HG03175 (cell line): ENCODE measurements around the gene CDH13.

Experiments
- ATAC-seq: cut with Tn5 transposase; IDR thresholded peaks from one replicate; pipeline ENCODE4 v1.9.1; 2021; ENCODE audit warnings: mild to moderate bottlenecking, moderate library complexity; ENCODE audit not compliant: unreplicated experiment

CDH13 gene

GRCh38 chr16:82735186-82735585 is 108.4 kb downstream of the CDH13 start:
- ATAC-seq: no peak

- ATAC-seq: no peak
Measured at GRCh38 chr16:82735673-82736091, 108.9 kb downstream of the CDH13 start.

- no peak for ATAC-seq
Measured at GRCh38 chr16:82736224-82736623, 109.5 kb downstream of the CDH13 start.

DNA sequence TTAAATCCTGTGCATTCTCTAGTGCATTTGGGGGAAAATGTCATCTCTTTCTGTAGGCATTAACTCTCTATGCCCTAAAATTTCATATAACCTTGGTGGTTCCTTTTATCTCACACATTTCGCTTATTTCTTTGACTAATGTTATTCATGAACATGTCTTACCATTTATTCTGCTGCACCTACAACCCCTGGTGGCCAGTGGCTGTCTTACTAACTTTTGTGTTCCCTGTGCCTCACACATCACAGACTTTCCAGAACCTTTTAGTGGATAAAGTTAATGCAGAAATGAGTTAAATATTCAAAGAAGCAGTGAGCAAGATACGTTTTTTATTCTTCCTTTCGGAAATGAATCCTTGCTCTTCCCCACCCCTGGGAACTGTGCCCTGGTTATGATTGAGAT is 111.9 kb downstream of the CDH13 start:
- no peak for ATAC-seq

GRCh38 chr16:82741073-82741615 is 114.4 kb downstream of the CDH13 start:
- no peak for ATAC-seq

DNA sequence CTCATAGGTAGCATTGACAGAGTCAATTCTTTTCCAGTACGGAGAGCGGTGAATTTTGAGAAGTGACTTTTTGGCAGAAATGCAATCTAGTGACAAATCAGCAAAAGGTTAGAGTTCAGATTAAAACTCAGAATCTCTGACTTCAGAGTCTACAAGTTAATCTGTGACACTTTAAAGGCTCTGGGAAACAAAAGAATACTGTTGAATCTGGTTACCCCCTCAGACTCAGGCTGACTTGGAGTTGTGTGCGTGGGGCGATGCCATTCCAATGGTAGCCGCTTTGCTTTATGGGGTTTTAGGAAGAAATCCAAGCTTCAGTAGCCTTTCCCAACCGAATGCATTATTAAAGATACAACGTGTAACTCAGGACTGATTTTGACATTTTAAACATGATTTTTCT is 118.2 kb downstream of the CDH13 start:
- ATAC-seq: no peak

DNA sequence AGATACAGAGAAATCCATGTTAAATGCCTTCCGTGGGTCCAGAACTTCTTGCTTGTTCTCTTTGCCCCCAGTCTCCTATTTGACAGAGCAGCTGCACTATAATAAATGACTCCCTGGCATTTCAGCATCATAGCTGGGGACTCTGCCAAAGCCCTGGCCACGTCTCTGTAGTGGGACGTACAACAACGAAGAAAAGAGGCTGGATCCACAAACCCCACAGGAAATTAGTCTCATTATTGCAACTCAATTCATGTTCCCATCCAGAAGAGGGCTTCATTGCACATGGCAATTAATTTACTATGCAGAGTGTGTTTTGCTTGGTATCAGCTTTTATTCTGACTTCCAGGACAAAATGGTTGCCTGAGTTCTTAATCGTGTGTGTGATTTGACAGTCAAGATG is 121.3 kb downstream of the CDH13 start:
- ATAC-seq: no peak

- no peak for ATAC-seq
Measured at GRCh38 chr16:82750068-82750467, 123.3 kb downstream of the CDH13 start.

GRCh38 chr16:82751020-82751419 is 124.3 kb downstream of the CDH13 start:
- no peak for ATAC-seq

GRCh38 chr16:82752172-82752571 is 125.4 kb downstream of the CDH13 start:
- no peak for ATAC-seq

GRCh38 chr16:82753821-82754220 is 127.1 kb downstream of the CDH13 start:
- ATAC-seq: no peak

GRCh38 chr16:82754716-82755513 is 128.1 kb downstream of the CDH13 start:
- no peak for ATAC-seq

GRCh38 chr16:82755570-82756282 is 129.0 kb downstream of the CDH13 start:
- no peak for ATAC-seq

DNA sequence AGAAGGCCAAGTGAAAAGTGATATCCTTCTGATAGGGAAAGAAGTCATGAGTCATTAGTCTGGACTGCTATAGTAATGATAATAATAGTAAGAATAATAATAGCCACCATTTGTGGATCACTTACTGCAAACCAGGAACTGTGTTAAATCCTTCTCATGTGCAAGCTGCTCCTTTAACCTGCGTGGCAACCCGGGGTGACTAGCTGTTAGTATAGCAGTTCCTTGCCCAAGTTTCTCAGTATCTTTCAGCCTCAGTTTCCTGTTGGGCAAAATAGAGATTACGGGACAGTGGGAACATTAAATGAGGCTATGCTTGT is 129.5 kb downstream of the CDH13 start:
- no peak for ATAC-seq

GRCh38 chr16:82758406-82758805 is 131.6 kb downstream of the CDH13 start:
- no peak for ATAC-seq

- ATAC-seq: no peak
Measured at GRCh38 chr16:82758904-82759303, 132.1 kb downstream of the CDH13 start.

DNA sequence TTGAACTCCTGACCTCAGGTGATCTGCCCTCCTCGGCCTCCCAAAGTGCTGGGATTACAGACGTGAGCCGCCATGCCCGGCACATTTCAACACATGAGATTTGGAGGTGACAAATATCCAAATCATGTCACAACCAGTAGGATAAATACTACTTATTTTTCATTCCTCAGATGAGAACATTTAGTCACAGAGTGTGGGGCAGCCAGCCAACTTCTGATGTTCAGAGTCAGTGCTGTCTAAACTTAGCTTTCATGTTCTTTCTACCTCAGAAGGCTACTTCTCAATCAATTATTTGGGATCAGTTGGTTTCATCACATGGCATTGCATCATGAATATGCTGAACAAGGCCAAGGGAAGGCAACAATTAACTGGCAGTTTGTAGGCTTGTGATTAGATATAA is 134.5 kb downstream of the CDH13 start:
- ATAC-seq: no peak

DNA sequence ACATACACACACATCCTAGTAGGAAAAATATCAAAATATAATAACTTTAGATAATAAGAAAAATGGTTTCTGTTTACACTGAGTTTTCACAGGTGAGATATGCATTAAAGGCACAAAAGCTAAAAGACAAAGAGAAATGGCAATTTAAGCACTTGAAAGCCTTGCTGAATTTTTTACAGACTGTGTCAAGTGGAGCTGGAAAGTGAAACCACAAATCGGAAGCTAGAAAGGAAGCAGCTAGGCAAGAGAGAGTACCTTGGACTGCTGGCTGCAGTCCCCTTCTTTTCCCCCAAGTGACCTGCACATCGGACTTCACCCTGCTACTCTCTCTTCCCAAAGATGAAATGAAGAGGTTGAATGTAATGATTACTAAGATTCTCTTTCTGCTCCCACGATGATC is 135.1 kb downstream of the CDH13 start:
- ATAC-seq: no peak

- no peak for ATAC-seq
Measured at GRCh38 chr16:82763371-82763770, 136.6 kb downstream of the CDH13 start.

GRCh38 chr16:82767198-82767597 is 140.4 kb downstream of the CDH13 start:
- ATAC-seq: no peak

DNA sequence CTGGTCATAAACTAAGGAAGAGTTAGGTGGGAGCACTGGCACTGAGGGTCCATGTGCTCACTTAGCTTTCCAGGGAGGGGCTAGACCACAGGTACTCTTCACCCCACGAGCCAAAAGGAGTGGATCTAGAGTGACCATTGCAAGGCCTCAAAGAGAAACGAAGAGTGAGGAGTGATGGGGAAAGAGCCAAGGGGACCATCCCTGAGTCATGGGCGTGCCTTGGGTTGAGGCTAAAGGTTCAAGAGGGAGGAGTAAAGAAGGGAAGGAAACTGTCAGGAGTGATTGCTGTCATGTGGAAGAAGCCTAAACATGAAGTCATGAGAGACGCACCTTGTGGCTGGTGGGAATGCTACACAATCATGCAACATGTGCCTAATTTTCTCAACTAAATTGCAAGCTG is 141.0 kb downstream of the CDH13 start:
- ATAC-seq: no peak

DNA sequence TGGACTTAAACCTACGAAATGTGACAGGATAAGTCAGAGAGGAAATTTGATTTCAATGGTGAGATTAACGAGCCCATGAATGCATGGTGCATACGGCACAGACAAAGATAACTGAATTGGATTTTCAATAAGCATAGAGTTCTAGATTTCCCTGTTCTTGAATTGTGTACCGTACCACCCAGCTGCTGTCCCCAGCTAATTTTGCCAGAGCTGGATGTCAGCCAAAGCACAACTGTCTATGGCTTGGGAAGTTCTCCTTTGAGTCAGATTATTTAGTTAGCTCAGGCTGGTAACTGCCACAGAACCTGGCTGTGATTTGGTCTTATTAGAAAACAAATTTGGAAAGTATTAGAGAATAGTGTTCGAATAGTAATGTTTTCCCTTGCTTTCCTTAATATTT is 143.1 kb downstream of the CDH13 start:
- no peak for ATAC-seq
